ENCODE data around the gene APOA1.

GRCh38 chr11:116832350-116833290 is 4.8 kb downstream of the APOA1 start:
- TF ChIP-seq, protein P1, sequence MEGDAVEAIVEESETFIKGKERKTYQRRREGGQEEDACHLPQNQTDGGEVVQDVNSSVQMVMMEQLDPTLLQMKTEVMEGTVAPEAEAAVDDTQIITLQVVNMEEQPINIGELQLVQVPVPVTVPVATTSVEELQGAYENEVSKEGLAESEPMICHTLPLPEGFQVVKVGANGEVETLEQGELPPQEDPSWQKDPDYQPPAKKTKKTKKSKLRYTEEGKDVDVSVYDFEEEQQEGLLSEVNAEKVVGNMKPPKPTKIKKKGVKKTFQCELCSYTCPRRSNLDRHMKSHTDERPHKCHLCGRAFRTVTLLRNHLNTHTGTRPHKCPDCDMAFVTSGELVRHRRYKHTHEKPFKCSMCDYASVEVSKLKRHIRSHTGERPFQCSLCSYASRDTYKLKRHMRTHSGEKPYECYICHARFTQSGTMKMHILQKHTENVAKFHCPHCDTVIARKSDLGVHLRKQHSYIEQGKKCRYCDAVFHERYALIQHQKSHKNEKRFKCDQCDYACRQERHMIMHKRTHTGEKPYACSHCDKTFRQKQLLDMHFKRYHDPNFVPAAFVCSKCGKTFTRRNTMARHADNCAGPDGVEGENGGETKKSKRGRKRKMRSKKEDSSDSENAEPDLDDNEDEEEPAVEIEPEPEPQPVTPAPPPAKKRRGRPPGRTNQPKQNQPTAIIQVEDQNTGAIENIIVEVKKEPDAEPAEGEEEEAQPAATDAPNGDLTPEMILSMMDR (conservative IDR thresholded peaks at IDR 0.05) = no peak
- no peak for TF ChIP-seq EZH2 (IDR thresholded peaks at IDR 0.05; ENCODE audit: low read depth)

Data from PC-9 (cell line).